HFFc6 (cell line): Measurements from ENCODE around the gene SAG. TPM values are rescaled to one million over a fixed set of nuclear protein-coding genes. Genes with fewer than 3 reads are reported as not detected.

Experiments
- DNase-seq: peaks from one replicate; pipeline ENCODE4 v3.0.0-alpha.2; 2018
- H3K27ac Mint-ChIP-seq: 2 replicates; pipeline ENCODE4 v1.8.0; 2020; ENCODE audit warnings: mild to moderate bottlenecking, mixed read lengths
- H3K27me3 Mint-ChIP-seq: 2 replicates; pipeline ENCODE4 v1.8.0; 2021; ENCODE audit warnings: mild to moderate bottlenecking, moderate library complexity, mixed read lengths; ENCODE audit not compliant: insufficient read depth
- H3K36me3 Mint-ChIP-seq: 2 replicates; pipeline ENCODE4 v1.8.0; 2021; ENCODE audit warnings: low read depth, mixed read lengths
- H3K4me1 Mint-ChIP-seq: 2 replicates; pipeline ENCODE4 v1.8.0; 2020; ENCODE audit warnings: low read depth, mixed read lengths
- H3K4me3 Mint-ChIP-seq: 2 replicates; pipeline ENCODE4 v1.8.0; 2020; ENCODE audit warnings: mild to moderate bottlenecking, moderate library complexity, mixed read lengths
- H3K9me3 Mint-ChIP-seq: 2 replicates; pipeline ENCODE4 v1.8.0; 2020; ENCODE audit warnings: mild to moderate bottlenecking, mixed read lengths
- total RNA-seq, 6 experiments: library from RNA; stranded (reverse); fragmentation: NEBNext Ultra II Directional; extraction: Animal tissue kit (Norgen Biotek cat#: 25700); gene quantifications; 2 replicates in 1 of 6; 3 replicates in 5 of 6; pipeline ENCODE4 v1.2.3, GENCODE V29; 2021
- TF ChIP-seq, protein P1 (sequence below): fragments of 200-600 bp; sonication (generic); IDR thresholded peaks from 2 replicates; pipeline ENCODE4 v1.5.0; 2021; ENCODE audit warnings: antibody characterized with exemption, mild to moderate bottlenecking

Gene SAG
- total RNA-seq, 6 experiments from 2014 or later: not detected

GRCh38 chr2:233351423-233351822 lies 43.8 kb downstream of the SAG start:
- Mint-ChIP-seq H3K4me3 (peak overlapping the region; percentile 62), H3K4me1 (peaks cover 59% of the 10 kb centered on the region), H3K36me3 (no peaks in the 10 kb centered on the region), H3K27me3 (peaks cover 27% of the 10 kb centered on the region), H3K27ac (peak overlapping the region; percentile 89), H3K9me3 (no peaks in the 10 kb centered on the region)
- DNase-seq: no peak
- TF ChIP-seq, protein P1, sequence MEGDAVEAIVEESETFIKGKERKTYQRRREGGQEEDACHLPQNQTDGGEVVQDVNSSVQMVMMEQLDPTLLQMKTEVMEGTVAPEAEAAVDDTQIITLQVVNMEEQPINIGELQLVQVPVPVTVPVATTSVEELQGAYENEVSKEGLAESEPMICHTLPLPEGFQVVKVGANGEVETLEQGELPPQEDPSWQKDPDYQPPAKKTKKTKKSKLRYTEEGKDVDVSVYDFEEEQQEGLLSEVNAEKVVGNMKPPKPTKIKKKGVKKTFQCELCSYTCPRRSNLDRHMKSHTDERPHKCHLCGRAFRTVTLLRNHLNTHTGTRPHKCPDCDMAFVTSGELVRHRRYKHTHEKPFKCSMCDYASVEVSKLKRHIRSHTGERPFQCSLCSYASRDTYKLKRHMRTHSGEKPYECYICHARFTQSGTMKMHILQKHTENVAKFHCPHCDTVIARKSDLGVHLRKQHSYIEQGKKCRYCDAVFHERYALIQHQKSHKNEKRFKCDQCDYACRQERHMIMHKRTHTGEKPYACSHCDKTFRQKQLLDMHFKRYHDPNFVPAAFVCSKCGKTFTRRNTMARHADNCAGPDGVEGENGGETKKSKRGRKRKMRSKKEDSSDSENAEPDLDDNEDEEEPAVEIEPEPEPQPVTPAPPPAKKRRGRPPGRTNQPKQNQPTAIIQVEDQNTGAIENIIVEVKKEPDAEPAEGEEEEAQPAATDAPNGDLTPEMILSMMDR: no peak

- Mint-ChIP-seq H3K4me3 (peak overlapping the region; percentile 15; the same call in 1 of the 2 replicates), H3K27me3 (peaks cover 24% of the 10 kb centered on the region), H3K36me3 (no peaks in the 10 kb centered on the region), H3K27ac (peak overlapping the region; percentile 33; the same call in 1 of the 2 replicates), H3K9me3 (no peaks in the 10 kb centered on the region), H3K4me1 (peaks cover 66% of the 10 kb centered on the region)
- no peak for DNase-seq
- TF ChIP-seq, protein P1: no peak
Measured at GRCh38 chr2:233352141-233352842, 44.7 kb downstream of the SAG start.

DNA sequence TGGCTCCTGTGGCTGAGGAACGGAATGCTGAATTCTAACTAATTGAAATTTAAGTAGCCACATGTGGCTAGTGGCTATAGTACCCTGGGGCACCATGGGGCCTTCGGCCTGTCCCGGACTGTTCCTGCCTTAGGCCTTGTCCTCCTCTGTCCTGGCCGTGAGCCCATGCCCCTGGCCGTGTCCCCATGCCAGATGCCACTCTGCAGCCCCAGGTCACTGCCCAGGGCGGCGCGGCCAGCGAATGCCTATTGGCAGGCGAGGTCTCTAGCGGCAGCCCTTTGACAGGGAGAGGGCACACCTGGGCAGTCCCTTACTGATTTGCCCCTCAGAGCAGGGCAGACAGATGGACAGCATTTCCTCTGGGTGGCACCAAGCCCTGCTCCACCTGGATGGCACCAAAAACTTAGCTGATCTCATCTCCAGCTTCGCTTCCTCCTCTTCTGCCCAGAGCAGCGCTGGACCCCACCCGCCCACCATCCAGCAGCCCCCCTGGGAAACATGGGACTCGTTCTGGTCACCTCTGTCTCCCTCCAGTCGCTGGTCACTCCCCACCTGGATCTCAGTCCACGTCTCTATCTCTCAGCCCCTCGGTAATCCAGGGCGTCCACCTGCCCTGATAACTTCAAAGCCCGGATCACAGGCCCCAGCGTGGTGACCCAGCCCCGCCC lies 45.6 kb downstream of the SAG start:
- Mint-ChIP-seq H3K9me3 (no peaks in the 10 kb centered on the region), H3K27ac (peak overlapping the region; percentile 43), H3K4me3 (peak overlapping the region; percentile 87), H3K27me3 (peaks cover 14% of the 10 kb centered on the region), H3K4me1 (peaks cover 66% of the 10 kb centered on the region), H3K36me3 (no peaks in the 10 kb centered on the region)
- no peak for DNase-seq
- TF ChIP-seq, protein P1: no peak

- peaks cover 66% of the 10 kb centered on the region for H3K4me1 Mint-ChIP-seq
- TF ChIP-seq, protein P1: peak; percentile 47
- peaks cover 4% of the 10 kb centered on the region; the same call in 1 of the 2 replicates for H3K36me3 Mint-ChIP-seq
- H3K9me3 Mint-ChIP-seq: no peaks in the 10 kb centered on the region
- H3K27ac Mint-ChIP-seq: peak within 1 kb of the TSS; percentile 43
- no peak for DNase-seq
- H3K4me3 Mint-ChIP-seq: peak within 1 kb of the TSS; percentile 87
- peaks cover 7% of the 10 kb centered on the region for H3K27me3 Mint-ChIP-seq
Measured at GRCh38 chr2:233353769-233354499, 46.3 kb downstream of the SAG start, which contains the start of gene DGKD. Gene DGKD, plus strand, starts transcription at chr2:233354494. Its CDS starts 25 bp downstream, at chr2:233354519.

DNA sequence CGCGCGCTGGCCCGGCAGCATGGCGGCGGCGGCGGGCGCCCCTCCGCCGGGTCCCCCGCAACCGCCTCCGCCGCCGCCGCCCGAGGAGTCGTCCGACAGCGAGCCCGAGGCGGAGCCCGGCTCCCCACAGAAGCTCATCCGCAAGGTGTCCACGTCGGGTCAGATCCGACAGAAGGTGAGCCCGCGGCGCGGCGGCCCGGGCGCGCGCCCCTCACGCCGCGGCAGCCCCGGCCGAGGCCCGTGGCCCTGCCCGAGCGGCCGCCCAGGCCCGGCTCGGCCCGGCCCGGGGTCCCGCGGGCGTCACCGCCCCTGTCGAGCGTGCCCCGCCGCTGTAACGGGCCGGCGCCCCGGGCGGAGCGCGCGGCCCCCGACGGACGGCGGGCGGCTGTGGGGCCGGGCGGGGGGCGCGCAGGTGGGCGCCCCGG lies 46.9 kb downstream of the SAG start:
- TF ChIP-seq, protein P1: no peak; the same call in 1 of the 2 replicates
- H3K36me3 Mint-ChIP-seq: peaks cover 4% of the 10 kb centered on the region; the same call in 1 of the 2 replicates
- no peak for DNase-seq
- peaks cover 60% of the 10 kb centered on the region for H3K4me1 Mint-ChIP-seq
- H3K27ac Mint-ChIP-seq: no peak overlapping the region
- H3K27me3 Mint-ChIP-seq: peaks cover 2% of the 10 kb centered on the region
- H3K4me3 Mint-ChIP-seq: no peak overlapping the region
- H3K9me3 Mint-ChIP-seq: no peaks in the 10 kb centered on the region
